GM19023 (cell line): Measurements from ENCODE around the gene STRBP.

Experiments used
- ATAC-seq: cut with Tn5 transposase; IDR thresholded peaks from one replicate; pipeline ENCODE4 v1.9.1; 2021; ENCODE audit warnings: mild to moderate bottlenecking, moderate library complexity; ENCODE audit not compliant: unreplicated experiment

Gene STRBP

GRCh38 chr9:123105490-123105889 is 162.9 kb downstream of the STRBP start:
- ATAC-seq = no peak

GRCh38 chr9:123104807-123105206 is 163.6 kb downstream of the STRBP start:
- no peak for ATAC-seq

GRCh38 chr9:123102375-123103113 is 165.8 kb downstream of the STRBP start:
- ATAC-seq = no peak

GRCh38 chr9:123099548-123099947 is 168.8 kb downstream of the STRBP start:
- no peak for ATAC-seq

GRCh38 chr9:123099042-123099441 is 169.3 kb downstream of the STRBP start:
- ATAC-seq = no peak

GRCh38 chr9:123098096-123098459 is 170.3 kb downstream of the STRBP start:
- no peak for ATAC-seq

- no peak for ATAC-seq
Observed at GRCh38 chr9:123097430-123098095, 170.8 kb downstream of the STRBP start.

- ATAC-seq = no peak
Observed at GRCh38 chr9:123096987-123097386, 171.4 kb downstream of the STRBP start.

GRCh38 chr9:123093141-123093540 is 175.2 kb downstream of the STRBP start:
- no peak for ATAC-seq

- ATAC-seq = no peak
Observed at GRCh38 chr9:123091459-123091858, 176.9 kb downstream of the STRBP start.

GRCh38 chr9:123090956-123091355 is 177.4 kb downstream of the STRBP start:
- no peak for ATAC-seq

GRCh38 chr9:123090198-123090896 is 178.0 kb downstream of the STRBP start:
- no peak for ATAC-seq

GRCh38 chr9:123089790-123090189 is 178.6 kb downstream of the STRBP start:
- ATAC-seq = no peak

- ATAC-seq = no peak
Observed at GRCh38 chr9:123089040-123089439, 179.3 kb downstream of the STRBP start.

GRCh38 chr9:123087359-123087888 is 181.0 kb downstream of the STRBP start:
- ATAC-seq = no peak

GRCh38 chr9:123085916-123086315 is 182.5 kb downstream of the STRBP start:
- no peak for ATAC-seq

- no peak for ATAC-seq
Observed at GRCh38 chr9:123084256-123084655, 184.1 kb downstream of the STRBP start.

- ATAC-seq = no peak
Observed at GRCh38 chr9:123083680-123084079, 184.7 kb downstream of the STRBP start.

- ATAC-seq = no peak
Observed at GRCh38 chr9:123081824-123082223, 186.6 kb downstream of the STRBP start.

GRCh38 chr9:123080444-123080843 is 187.9 kb downstream of the STRBP start:
- ATAC-seq = no peak

- no peak for ATAC-seq
Observed at GRCh38 chr9:123074628-123075027, 193.8 kb downstream of the STRBP start.

- no peak for ATAC-seq
Observed at GRCh38 chr9:123073991-123074422, 194.4 kb downstream of the STRBP start.
